Osteoblast (primary cell): ENCODE measurements around the gene EGFR. TPM values are rescaled to one million over a fixed set of nuclear protein-coding genes. Genes with fewer than 3 reads are reported as not detected.
A peak's percentile ranks its signal among the peaks of the same experiment; 100 is the strongest.

Experiments
- DNase-seq: peaks from one replicate; pipeline ENCODE4 v3.0.0; 2011; ENCODE audit warnings: low spot score, mixed read lengths; ENCODE audit not compliant: insufficient read length; ENCODE audit errors: missing footprints
- H2AFZ ChIP-seq: 2 replicates; pipeline ENCODE4 v1.6.0; 2011; ENCODE audit warnings: mild to moderate bottlenecking, low read length
- H3K27ac ChIP-seq: 2 replicates; pipeline ENCODE4 v1.5.1; 2011; ENCODE audit warnings: mild to moderate bottlenecking, low read depth, low read length, moderate library complexity
- H3K27me3 ChIP-seq: 2 replicates; pipeline ENCODE4 v1.6.0; 2012; ENCODE audit warnings: mild to moderate bottlenecking, control low read depth, inconsistent platforms, low read length, moderate library complexity; ENCODE audit not compliant: insufficient read depth
- H3K36me3 ChIP-seq: 2 replicates; pipeline ENCODE4 v1.5.1; 2011; ENCODE audit warnings: mild to moderate bottlenecking, low read length, control low read depth, moderate library complexity; ENCODE audit not compliant: insufficient read depth
- H3K4me1 ChIP-seq: 2 replicates; pipeline ENCODE4 v1.5.1; 2011; ENCODE audit warnings: mild to moderate bottlenecking, low read length, control low read depth, moderate library complexity; ENCODE audit not compliant: insufficient read depth
- H3K4me2 ChIP-seq: 2 replicates; pipeline ENCODE4 v1.6.0; 2011; ENCODE audit warnings: mild to moderate bottlenecking, low read length; ENCODE audit not compliant: insufficient read depth
- H3K4me3 ChIP-seq: fragments of 200-600 bp; sonication (generic); 3 replicates; pipeline ENCODE4 v1.5.1; 2012; ENCODE audit warnings: mild to moderate bottlenecking, low read length, inconsistent platforms; ENCODE audit not compliant: insufficient read depth
- H3K79me2 ChIP-seq: 2 replicates; pipeline ENCODE4 v1.6.0; 2012; ENCODE audit warnings: mild to moderate bottlenecking, low read length, control low read depth, inconsistent platforms; ENCODE audit not compliant: insufficient read depth
- H3K9me3 ChIP-seq: 2 replicates; pipeline ENCODE4 v1.5.1; 2011; ENCODE audit warnings: low read depth, low read length, control low read depth
- H4K20me1 ChIP-seq: 2 replicates; pipeline ENCODE4 v1.6.0; 2012; ENCODE audit warnings: mild to moderate bottlenecking, low read length, control low read depth; ENCODE audit not compliant: insufficient read depth
- total RNA-seq: library from RNA; depleted of rRNA; stranded (reverse); fragments of >200 nt; gene quantifications from 2 replicates; pipeline ENCODE4 v1.2.3, GENCODE V29; 2012
- TF ChIP-seq, protein P1 (sequence below): IDR thresholded peaks from 2 replicates; pipeline ENCODE4 v1.5.1; 2011; ENCODE audit warnings: mild to moderate bottlenecking, low read depth, low read length, moderate library complexity; ENCODE audit errors: extremely low read depth

Gene EGFR
- total RNA-seq, 1 donor = 104 TPM

DNA sequence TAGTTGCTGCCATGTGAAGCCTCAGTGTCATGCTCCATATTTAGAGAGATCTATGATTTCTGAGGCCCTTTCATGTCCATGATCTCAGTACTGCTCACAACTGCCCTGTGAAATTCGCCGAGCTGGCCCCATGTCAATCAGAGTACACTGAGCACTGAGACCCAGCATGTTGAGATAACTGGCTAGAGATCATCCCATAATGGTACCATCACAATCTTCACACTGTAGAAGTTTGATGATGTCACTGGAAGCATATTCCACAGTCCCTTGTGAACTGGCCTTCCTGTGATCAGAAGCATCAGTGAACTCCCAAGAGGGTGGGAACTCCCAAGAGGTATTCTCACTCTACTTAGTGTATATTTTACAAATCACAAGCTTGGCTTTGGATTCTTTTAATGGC is 116.0 kb downstream of the EGFR start:
- H3K4me2 ChIP-seq = no peak overlapping the region
- peak overlapping the region; percentile 99 for H3K27ac ChIP-seq
- TF ChIP-seq, protein P1, sequence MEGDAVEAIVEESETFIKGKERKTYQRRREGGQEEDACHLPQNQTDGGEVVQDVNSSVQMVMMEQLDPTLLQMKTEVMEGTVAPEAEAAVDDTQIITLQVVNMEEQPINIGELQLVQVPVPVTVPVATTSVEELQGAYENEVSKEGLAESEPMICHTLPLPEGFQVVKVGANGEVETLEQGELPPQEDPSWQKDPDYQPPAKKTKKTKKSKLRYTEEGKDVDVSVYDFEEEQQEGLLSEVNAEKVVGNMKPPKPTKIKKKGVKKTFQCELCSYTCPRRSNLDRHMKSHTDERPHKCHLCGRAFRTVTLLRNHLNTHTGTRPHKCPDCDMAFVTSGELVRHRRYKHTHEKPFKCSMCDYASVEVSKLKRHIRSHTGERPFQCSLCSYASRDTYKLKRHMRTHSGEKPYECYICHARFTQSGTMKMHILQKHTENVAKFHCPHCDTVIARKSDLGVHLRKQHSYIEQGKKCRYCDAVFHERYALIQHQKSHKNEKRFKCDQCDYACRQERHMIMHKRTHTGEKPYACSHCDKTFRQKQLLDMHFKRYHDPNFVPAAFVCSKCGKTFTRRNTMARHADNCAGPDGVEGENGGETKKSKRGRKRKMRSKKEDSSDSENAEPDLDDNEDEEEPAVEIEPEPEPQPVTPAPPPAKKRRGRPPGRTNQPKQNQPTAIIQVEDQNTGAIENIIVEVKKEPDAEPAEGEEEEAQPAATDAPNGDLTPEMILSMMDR = no peak
- peaks cover 49% of the 10 kb centered on the region for H3K4me1 ChIP-seq
- H3K27me3 ChIP-seq = no peaks in the 10 kb centered on the region
- no peaks in the 10 kb centered on the region for H4K20me1 ChIP-seq
- no peak for DNase-seq
- no peaks in the 10 kb centered on the region for H3K9me3 ChIP-seq
- no peaks in the 10 kb centered on the region for H3K36me3 ChIP-seq
- H2AFZ ChIP-seq = no peak overlapping the region
- no peak overlapping the region for H3K4me3 ChIP-seq
- peaks cover 58% of the 10 kb centered on the region for H3K79me2 ChIP-seq

DNA sequence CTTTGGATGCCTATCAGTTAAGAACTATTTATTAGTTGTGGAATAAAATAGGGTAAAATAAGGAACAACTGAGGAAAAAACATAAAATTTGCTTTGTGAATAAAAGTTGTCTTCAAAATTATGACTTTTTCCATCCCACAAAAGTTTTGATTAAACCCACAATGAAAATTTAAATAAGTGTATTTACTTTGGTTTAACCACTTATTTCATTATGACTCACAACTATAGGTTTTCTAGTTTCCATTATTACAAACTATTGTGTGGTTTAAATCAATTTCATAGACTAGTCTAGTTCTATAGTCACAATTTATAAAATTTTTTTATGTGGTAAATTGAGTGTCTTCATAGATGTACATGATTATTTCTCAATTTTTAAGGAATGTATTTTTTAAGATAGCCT is 116.6 kb downstream of the EGFR start:
- no peak for DNase-seq
- peaks cover 45% of the 10 kb centered on the region for H3K4me1 ChIP-seq

DNA sequence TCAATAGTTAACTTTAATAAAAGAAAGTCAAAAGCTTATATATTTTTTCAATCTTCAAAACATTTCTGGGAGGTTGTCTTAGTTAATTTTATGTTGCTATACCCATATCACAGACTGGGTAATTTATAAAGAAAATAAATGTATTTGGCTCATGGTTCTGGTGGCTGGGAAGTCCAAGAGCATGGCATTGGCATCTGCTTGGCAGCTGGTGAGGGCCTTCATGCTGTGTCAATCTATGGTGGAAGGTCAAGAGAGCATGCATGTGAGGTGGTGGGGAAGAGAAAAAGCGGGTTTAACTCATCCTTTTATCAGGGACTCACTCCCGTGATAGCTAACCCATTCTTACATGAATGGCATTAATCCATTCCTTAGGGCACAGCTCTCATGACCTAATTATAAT is 119.8 kb downstream of the EGFR start:
- Histone ChIP-seq H3K9me3 (no peaks in the 10 kb centered on the region), H3K79me2 (peaks cover 68% of the 10 kb centered on the region), H3K4me1 (peaks cover 20% of the 10 kb centered on the region), H3K36me3 (peaks cover 17% of the 10 kb centered on the region), H3K27ac (no peak overlapping the region), H4K20me1 (no peaks in the 10 kb centered on the region), H2AFZ (no peak overlapping the region), H3K4me3 (no peak overlapping the region), H3K27me3 (no peaks in the 10 kb centered on the region), H3K4me2 (no peak overlapping the region)
- TF ChIP-seq, protein P1 = no peak
- DNase-seq = no peak

More for the DNA sequence above, 116.6 kb downstream of the EGFR start:
- Histone ChIP-seq H4K20me1 (no peaks in the 10 kb centered on the region), H3K27ac (peak overlapping the region; percentile 99), H3K36me3 (no peaks in the 10 kb centered on the region), H3K27me3 (no peaks in the 10 kb centered on the region), H3K4me3 (no peak overlapping the region), H3K4me2 (no peak overlapping the region), H3K9me3 (no peaks in the 10 kb centered on the region), H2AFZ (no peak overlapping the region), H3K79me2 (peaks cover 58% of the 10 kb centered on the region)
- TF ChIP-seq, protein P1 = no peak

DNA sequence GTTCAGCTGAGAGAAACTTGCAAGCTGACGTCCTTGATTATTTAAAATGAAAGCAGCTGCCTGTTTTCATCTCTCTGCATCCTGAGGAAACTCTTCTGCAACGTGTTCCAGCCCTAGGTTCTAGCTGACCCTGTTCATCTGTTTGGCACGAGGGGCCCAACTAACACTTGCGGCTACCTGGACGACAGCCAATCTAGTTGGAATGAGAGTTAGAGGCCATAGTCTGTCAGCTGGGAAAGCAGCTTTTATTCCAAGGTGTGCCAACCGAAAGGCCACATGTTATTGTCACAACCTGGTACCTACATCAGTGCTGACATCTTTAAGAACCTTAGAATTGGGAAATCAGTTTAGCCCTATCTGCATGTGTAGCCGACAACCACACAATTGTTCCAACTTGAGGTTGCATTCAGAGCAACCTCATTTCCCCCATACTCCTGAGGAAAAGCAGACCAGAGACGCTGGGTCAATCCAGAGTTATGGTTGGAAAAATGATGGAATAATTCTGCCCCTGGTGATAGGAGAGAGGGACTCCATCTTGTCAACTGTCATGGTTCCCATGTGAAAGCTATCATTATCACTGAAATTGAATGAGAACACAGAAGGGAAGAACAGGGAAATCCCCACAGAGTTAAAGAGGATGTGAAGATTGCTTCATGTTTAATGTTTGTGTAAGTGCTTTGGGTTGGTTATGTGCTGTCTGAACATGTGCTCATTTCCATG is 121.6 kb downstream of the EGFR start:
- H3K27me3 ChIP-seq = no peaks in the 10 kb centered on the region
- H3K4me2 ChIP-seq = peak overlapping the region; percentile 16
- no peaks in the 10 kb centered on the region for H4K20me1 ChIP-seq
- DNase-seq = peak; percentile 89
- TF ChIP-seq, protein P1 = no peak
- no peaks in the 10 kb centered on the region for H3K9me3 ChIP-seq
- H3K4me1 ChIP-seq = peaks cover 10% of the 10 kb centered on the region
- peaks cover 34% of the 10 kb centered on the region for H3K36me3 ChIP-seq
- H3K27ac ChIP-seq = peak overlapping the region; percentile 51
- H3K4me3 ChIP-seq = no peak overlapping the region
- H3K79me2 ChIP-seq = peaks cover 56% of the 10 kb centered on the region
- no peak overlapping the region for H2AFZ ChIP-seq
